ENCODE results near the gene MAML3.

The MAML3 gene

GRCh38 chr4:139740121-139740520, 413.9 kb downstream of the MAML3 start:
- H3K27me3 ChIP-seq (ENCODE audit: control insufficient read depth, low read length), result peaks cover 13% of the 10 kb centered on the region
- H4K20me1 ChIP-seq (ENCODE audit: control insufficient read depth, insufficient read depth, low read depth, low read length), result no peaks in the 10 kb centered on the region
- no peaks in the 10 kb centered on the region for H3K79me2 ChIP-seq (ENCODE audit: control insufficient read depth, low read length)
- H3F3A ChIP-seq (ENCODE audit: control insufficient read depth, insufficient read depth), result no peaks in the 10 kb centered on the region
- H3K4me3 ChIP-seq (ENCODE audit: low read length), result no peak overlapping the region
- H3K4me1 ChIP-seq (ENCODE audit: control insufficient read depth, low read length), result peaks cover 13% of the 10 kb centered on the region
- no peak overlapping the region for H3K4me2 ChIP-seq (ENCODE audit: low read length)
- H3K9me2 ChIP-seq (replicated peaks; ENCODE audit: control insufficient read depth, low read length), result no peaks in the 10 kb centered on the region
- TF ChIP-seq EZH2phosphoT487 (IDR thresholded peaks at IDR 0.05; ENCODE audit: borderline replicate concordance, low read length) (no peak), CTCF (IDR thresholded peaks at IDR 0.05; ENCODE audit: low read depth, low read length, poor library complexity, severe bottlenecking) (no peak)
- no peaks in the 10 kb centered on the region for H3K9me3 ChIP-seq (ENCODE audit: control insufficient read depth, insufficient read depth, low read length)
- H3K36me3 ChIP-seq (ENCODE audit: control insufficient read depth, low read length), result no peaks in the 10 kb centered on the region
- H3K27ac ChIP-seq (ENCODE audit: low read depth, low read length), result no peak overlapping the region

GRCh38 chr4:139738846-139739613, 415.0 kb downstream of the MAML3 start:
- H3K9me2 ChIP-seq (replicated peaks; ENCODE audit: control insufficient read depth, low read length), result no peaks in the 10 kb centered on the region
- H3K27ac ChIP-seq (ENCODE audit: low read depth, low read length), result no peak overlapping the region
- TF ChIP-seq CTCF (IDR thresholded peaks at IDR 0.05; ENCODE audit: low read depth, low read length, poor library complexity, severe bottlenecking) (no peak), EZH2phosphoT487 (IDR thresholded peaks at IDR 0.05; ENCODE audit: borderline replicate concordance, low read length) (no peak)
- no peak overlapping the region for H3K4me2 ChIP-seq (ENCODE audit: low read length)
- H3F3A ChIP-seq (ENCODE audit: control insufficient read depth, insufficient read depth), result no peaks in the 10 kb centered on the region
- H3K27me3 ChIP-seq (ENCODE audit: control insufficient read depth, low read length), result peaks cover 16% of the 10 kb centered on the region
- no peak overlapping the region for H3K4me3 ChIP-seq (ENCODE audit: low read length)
- no peaks in the 10 kb centered on the region for H3K79me2 ChIP-seq (ENCODE audit: control insufficient read depth, low read length)
- no peaks in the 10 kb centered on the region for H4K20me1 ChIP-seq (ENCODE audit: control insufficient read depth, insufficient read depth, low read depth, low read length)
- H3K4me1 ChIP-seq (ENCODE audit: control insufficient read depth, low read length), result peaks cover 24% of the 10 kb centered on the region
- no peaks in the 10 kb centered on the region for H3K9me3 ChIP-seq (ENCODE audit: control insufficient read depth, insufficient read depth, low read length)
- H3K36me3 ChIP-seq (ENCODE audit: control insufficient read depth, low read length), result no peaks in the 10 kb centered on the region

DNA sequence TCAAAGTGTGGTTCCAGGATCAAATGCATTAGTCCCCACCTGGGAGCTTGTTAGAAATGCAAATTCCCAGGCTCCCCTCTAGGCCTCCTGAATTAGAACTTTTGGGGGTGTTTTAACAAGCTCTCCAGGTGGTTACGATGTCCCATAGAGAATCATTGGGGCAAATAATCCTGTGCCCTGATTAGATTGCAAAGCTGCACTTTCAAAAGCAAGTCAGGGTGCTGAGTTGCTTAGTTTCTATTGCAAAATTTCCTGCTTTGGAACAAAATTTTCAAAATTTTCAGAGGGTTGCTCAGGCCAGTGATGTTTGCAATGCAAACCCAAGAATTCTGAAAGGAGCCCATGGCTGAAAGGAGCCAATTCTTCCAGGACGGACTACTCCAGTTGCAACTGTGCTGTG, 417.3 kb downstream of the MAML3 start:
- peaks cover 26% of the 10 kb centered on the region for H3K4me1 ChIP-seq (ENCODE audit: control insufficient read depth, low read length)
- H3K27me3 ChIP-seq (ENCODE audit: control insufficient read depth, low read length), result peaks cover 17% of the 10 kb centered on the region
- H3K4me3 ChIP-seq (ENCODE audit: low read length), result no peak overlapping the region
- TF ChIP-seq CTCF (IDR thresholded peaks at IDR 0.05; ENCODE audit: low read depth, low read length, poor library complexity, severe bottlenecking), result no peak
- TF ChIP-seq EZH2phosphoT487 (IDR thresholded peaks at IDR 0.05; ENCODE audit: borderline replicate concordance, low read length), result no peak
- no peaks in the 10 kb centered on the region for H4K20me1 ChIP-seq (ENCODE audit: control insufficient read depth, insufficient read depth, low read depth, low read length)
- H3K4me2 ChIP-seq (ENCODE audit: low read length), result no peak overlapping the region
- H3K27ac ChIP-seq (ENCODE audit: low read depth, low read length), result no peak overlapping the region
- H3K9me3 ChIP-seq (ENCODE audit: control insufficient read depth, insufficient read depth, low read length), result no peaks in the 10 kb centered on the region
- H3K36me3 ChIP-seq (ENCODE audit: control insufficient read depth, low read length), result no peaks in the 10 kb centered on the region
- no peaks in the 10 kb centered on the region for H3F3A ChIP-seq (ENCODE audit: control insufficient read depth, insufficient read depth)
- no peaks in the 10 kb centered on the region for H3K9me2 ChIP-seq (replicated peaks; ENCODE audit: control insufficient read depth, low read length)
- H3K79me2 ChIP-seq (ENCODE audit: control insufficient read depth, low read length), result no peaks in the 10 kb centered on the region

Data from DOHH2 (cell line).